GM23338 (cell line): ENCODE data around the gene P3H4. TPM values are rescaled to one million over a fixed set of nuclear protein-coding genes. Genes with fewer than 3 reads are reported as not detected.

Experiments
- CREB1 ChIP-seq: fragments of 250-450 bp; sonication (Bioruptor Pico); IDR thresholded peaks from 2 replicates; pipeline ENCODE4 v1.5.0; 2020; ENCODE audit warnings: low read depth, mild to moderate bottlenecking, moderate library complexity
- EZH2 ChIP-seq: fragments of 200-600 bp; sonication (generic); IDR thresholded peaks from one replicate; pipeline ENCODE4 v1.8.0; 2017; ENCODE audit warnings: antibody characterized with exemption, mild to moderate bottlenecking, low read depth; ENCODE audit not compliant: unreplicated experiment
- EZH2phosphoT487 ChIP-seq: fragments of 200-600 bp; sonication (generic); IDR thresholded peaks from one replicate; pipeline ENCODE4 v1.8.1; 2018; ENCODE audit warnings: antibody characterized with exemption; ENCODE audit not compliant: unreplicated experiment
- JUNB ChIP-seq: IDR thresholded peaks from one replicate; pipeline ENCODE4 v1.6.1; 2016; ENCODE audit warnings: antibody characterized with exemption; ENCODE audit not compliant: unreplicated experiment
- NANOG ChIP-seq: IDR thresholded peaks from 2 replicates; pipeline ENCODE4 v1.6.1; 2016; ENCODE audit warnings: antibody characterized with exemption, borderline replicate concordance
- POLR2AphosphoS5 ChIP-seq: IDR thresholded peaks from 2 replicates; pipeline ENCODE4 v1.6.1; 2016; ENCODE audit warnings: antibody characterized with exemption, low read depth
- REST ChIP-seq: IDR thresholded peaks from one replicate; pipeline ENCODE4 v1.6.1; 2018; ENCODE audit warnings: antibody characterized with exemption; ENCODE audit not compliant: unreplicated experiment
- STAT1 ChIP-seq: IDR thresholded peaks from one replicate; pipeline ENCODE4 v1.6.1; 2016; ENCODE audit warnings: antibody characterized with exemption; ENCODE audit not compliant: unreplicated experiment
- polyA plus RNA-seq: library from polyadenylated mRNA; unstranded; fragments of >200 nt; fragmentation: Nextera tagmentation; extraction: Ambion mirVana; gene quantifications from 2 replicates; pipeline ENCODE4 v1.2.1, GENCODE V29; 2016
- total RNA-seq: library from RNA; depleted of rRNA; stranded (reverse); fragments of >200 nt; shearing (Covaris generic); gene quantifications from 2 replicates; pipeline ENCODE4 v1.2.3, GENCODE V29; 2014
- TF ChIP-seq, protein P1 (sequence below): fragments of 250-450 bp; sonication (Bioruptor Pico); IDR thresholded peaks from 2 replicates; pipeline ENCODE4 v1.5.0; 2020; ENCODE audit warnings: mild to moderate bottlenecking, moderate library complexity
- TF ChIP-seq, protein P2 (sequence below): IDR thresholded peaks from 2 replicates; pipeline ENCODE4 v1.6.1; 2016; ENCODE audit warnings: antibody characterized with exemption

The P3H4 gene
- total and polyA plus RNA-seq, 2 experiments from 2014 or later = 16.0 to 33.3 TPM

GRCh38 chr17:41767324-41768042 is 44.3 kb downstream of the P3H4 start (continued):
- TF ChIP-seq, protein P1, sequence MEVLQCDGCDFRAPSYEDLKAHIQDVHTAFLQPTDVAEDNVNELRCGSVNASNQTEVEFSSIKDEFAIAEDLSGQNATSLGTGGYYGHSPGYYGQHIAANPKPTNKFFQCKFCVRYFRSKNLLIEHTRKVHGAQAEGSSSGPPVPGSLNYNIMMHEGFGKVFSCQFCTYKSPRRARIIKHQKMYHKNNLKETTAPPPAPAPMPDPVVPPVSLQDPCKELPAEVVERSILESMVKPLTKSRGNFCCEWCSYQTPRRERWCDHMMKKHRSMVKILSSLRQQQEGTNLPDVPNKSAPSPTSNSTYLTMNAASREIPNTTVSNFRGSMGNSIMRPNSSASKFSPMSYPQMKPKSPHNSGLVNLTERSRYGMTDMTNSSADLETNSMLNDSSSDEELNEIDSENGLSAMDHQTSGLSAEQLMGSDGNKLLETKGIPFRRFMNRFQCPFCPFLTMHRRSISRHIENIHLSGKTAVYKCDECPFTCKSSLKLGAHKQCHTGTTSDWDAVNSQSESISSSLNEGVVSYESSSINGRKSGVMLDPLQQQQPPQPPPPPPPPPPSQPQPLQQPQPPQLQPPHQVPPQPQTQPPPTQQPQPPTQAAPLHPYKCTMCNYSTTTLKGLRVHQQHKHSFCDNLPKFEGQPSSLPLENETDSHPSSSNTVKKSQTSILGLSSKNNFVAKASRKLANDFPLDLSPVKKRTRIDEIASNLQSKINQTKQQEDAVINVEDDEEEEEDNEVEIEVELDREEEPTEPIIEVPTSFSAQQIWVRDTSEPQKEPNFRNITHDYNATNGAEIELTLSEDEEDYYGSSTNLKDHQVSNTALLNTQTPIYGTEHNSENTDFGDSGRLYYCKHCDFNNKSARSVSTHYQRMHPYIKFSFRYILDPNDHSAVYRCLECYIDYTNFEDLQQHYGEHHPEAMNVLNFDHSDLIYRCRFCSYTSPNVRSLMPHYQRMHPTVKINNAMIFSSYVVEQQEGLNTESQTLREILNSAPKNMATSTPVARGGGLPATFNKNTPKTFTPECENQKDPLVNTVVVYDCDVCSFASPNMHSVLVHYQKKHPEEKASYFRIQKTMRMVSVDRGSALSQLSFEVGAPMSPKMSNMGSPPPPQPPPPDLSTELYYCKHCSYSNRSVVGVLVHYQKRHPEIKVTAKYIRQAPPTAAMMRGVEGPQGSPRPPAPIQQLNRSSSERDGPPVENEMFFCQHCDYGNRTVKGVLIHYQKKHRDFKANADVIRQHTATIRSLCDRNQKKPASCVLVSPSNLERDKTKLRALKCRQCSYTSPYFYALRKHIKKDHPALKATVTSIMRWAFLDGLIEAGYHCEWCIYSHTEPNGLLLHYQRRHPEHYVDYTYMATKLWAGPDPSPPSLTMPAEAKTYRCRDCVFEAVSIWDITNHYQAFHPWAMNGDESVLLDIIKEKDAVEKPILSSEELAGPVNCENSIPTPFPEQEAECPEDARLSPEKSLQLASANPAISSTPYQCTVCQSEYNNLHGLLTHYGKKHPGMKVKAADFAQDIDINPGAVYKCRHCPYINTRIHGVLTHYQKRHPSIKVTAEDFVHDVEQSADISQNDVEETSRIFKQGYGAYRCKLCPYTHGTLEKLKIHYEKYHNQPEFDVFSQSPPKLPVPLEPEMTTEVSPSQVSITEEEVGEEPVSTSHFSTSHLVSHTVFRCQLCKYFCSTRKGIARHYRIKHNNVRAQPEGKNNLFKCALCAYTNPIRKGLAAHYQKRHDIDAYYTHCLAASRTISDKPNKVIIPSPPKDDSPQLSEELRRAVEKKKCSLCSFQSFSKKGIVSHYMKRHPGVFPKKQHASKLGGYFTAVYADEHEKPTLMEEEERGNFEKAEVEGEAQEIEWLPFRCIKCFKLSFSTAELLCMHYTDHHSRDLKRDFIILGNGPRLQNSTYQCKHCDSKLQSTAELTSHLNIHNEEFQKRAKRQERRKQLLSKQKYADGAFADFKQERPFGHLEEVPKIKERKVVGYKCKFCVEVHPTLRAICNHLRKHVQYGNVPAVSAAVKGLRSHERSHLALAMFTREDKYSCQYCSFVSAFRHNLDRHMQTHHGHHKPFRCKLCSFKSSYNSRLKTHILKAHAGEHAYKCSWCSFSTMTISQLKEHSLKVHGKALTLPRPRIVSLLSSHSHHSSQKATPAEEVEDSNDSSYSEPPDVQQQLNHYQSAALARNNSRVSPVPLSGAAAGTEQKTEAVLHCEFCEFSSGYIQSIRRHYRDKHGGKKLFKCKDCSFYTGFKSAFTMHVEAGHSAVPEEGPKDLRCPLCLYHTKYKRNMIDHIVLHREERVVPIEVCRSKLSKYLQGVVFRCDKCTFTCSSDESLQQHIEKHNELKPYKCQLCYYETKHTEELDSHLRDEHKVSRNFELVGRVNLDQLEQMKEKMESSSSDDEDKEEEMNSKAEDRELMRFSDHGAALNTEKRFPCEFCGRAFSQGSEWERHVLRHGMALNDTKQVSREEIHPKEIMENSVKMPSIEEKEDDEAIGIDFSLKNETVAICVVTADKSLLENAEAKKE = no peak
- TF ChIP-seq EZH2phosphoT487 (no peak), REST (no peak), POLR2AphosphoS5 (no peak), CREB1 (CRISPR knock-in tag) (no peak), EZH2 (no peak), NANOG (no peak), STAT1 (no peak), JUNB (no peak)
- TF ChIP-seq, protein P2, sequence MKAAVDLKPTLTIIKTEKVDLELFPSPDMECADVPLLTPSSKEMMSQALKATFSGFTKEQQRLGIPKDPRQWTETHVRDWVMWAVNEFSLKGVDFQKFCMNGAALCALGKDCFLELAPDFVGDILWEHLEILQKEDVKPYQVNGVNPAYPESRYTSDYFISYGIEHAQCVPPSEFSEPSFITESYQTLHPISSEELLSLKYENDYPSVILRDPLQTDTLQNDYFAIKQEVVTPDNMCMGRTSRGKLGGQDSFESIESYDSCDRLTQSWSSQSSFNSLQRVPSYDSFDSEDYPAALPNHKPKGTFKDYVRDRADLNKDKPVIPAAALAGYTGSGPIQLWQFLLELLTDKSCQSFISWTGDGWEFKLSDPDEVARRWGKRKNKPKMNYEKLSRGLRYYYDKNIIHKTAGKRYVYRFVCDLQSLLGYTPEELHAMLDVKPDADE = no peak
